Hematopoietic multipotent progenitor cell (in vitro differentiated cells): ENCODE measurements around the gene SCAF4. TPM values are rescaled to one million over a fixed set of nuclear protein-coding genes. Genes with fewer than 3 reads are reported as not detected.
"Not testable (repeated sequence)": the region's sequence is repeated elsewhere in the genome, so short reads cannot be mapped to it uniquely, and the experiment has no call there.

Source experiments
- DNase-seq, 3 donors: peaks; one replicate each; pipeline ENCODE4 v3.0.0-alpha.2; 2011 to 2015; ENCODE audit warnings: low read depth in 2 of 3, low spot score in 2 of 3
- small RNA-seq: library from RNA; depleted of rRNA; stranded (forward); fragments of <200 nt; gene quantifications from one replicate; pipeline ENCODE3, GENCODE V24; 2012
- total RNA-seq: library from RNA; depleted of rRNA; stranded (reverse); fragments of >200 nt; gene quantifications from one replicate; pipeline ENCODE4 v1.2.3, GENCODE V29; 2012

Gene SCAF4
- total RNA-seq, 1 donor: 15.3 TPM

DNA sequence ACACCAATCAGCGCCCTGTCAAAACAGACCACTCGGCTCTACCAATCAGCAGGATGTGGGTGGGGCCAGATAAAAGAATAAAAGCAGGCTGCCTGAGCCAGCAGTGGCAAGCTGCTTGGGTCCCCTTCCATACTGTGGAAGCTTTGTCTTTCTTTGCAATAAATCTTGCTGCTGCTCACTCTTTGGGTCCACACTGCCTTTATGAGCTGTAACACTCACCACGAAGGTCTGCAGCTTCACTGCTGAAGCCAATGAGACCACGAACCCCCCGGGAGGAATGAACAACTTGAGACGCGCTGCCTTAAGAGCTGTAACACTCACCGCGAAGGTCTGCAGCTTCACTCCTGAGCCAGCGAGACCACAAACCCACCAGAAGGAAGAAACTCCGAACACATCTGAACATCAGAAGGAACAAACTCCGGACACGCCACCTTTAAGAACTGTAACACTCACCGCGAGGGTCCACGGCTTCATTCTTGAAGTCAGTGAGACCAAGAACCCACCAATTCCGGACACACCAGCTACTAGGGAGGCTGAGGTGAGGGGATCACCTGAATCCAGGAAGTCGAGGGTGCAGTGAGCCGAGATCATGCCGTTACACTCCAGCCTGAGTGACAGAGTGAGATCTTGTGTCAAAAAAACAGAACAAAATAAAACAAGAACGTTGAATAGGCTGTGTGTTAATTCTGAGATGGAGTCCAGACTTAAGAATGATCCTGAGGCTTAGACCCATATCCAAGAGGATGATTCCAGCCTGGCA lies 76.9 kb downstream of the SCAF4 start:
- DNase-seq: peak in 1 of 3 donors; percentile 17

DNA sequence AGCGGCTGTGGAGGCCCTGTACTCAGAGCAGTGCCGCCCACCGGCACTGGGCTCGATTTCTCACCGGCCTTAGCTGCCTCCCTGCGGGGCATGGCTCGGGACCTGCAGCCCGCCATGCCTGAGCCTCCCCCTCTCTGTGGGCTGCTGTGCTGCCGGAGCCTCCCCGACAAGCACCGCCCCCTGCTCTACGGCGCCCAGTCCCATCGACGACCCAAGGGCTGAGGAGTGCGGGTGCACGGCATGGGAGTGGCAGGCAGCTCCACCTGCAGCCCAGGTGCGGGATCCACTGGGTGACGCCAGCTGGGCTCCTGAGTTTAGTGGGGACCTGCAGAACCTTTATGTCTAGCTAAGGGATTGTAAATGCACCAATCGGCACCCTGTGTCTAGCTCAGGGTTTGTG lies 77.6 kb downstream of the SCAF4 start:
- DNase-seq: no peak

DNA sequence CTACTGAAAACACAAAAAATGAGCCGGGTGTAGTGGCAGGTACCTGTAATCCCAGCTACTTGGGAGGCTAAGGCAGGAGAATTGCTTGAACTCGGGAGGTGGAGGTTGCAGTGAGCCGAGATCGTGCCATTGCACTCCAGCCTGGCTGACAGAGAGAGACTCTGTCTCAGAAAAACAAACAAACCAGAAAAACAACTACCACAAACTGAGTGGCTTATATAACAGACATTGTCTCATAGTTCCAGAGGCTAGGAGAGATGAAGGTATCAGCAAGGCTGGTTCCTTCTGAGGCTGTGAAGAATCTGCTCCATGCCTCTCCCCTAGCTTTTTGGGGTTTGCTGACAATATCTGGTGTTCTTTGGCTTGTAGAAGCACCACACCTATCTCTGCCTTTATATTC lies 80.4 kb downstream of the SCAF4 start:
- not testable (repeated sequence) for DNase-seq

DNA sequence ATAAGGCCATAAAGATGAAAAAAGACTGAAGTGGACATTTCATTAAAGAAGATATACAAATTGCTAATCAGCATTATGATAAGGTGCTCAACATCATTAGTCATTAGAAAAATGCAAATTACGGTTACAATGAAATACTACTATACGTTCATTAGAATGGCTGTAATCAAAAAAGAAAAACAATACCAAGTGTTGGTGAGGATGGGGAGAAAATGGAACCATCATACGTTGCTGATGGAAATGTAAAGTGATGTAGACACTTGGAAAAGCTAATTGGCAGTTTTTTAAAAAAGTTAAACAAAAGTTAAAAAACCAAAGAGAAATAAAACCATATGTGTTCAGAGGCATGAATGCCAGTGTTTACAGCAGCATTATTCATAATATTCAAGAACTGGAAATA lies 81.0 kb downstream of the SCAF4 start:
- no peak for DNase-seq

DNA sequence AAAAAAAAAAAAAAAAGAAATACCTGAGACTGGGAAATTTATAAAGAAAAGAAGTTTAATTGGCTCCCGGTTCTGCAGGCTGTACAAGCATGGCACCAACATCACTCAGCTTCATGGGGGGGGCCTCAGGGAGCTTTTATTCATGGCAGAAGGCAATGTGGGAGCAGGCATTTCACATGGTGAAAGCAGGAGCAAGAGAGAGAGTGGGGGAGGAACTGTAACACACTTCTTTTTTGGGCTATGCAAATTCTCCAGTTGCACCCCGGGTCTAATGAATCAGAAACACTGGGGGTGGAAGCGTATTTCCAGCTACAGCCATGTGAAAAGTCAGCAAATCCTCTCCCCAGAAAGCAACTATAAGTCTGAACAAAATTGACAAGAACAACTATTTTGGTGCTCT lies 84.3 kb downstream of the SCAF4 start:
- no peak for DNase-seq

DNA sequence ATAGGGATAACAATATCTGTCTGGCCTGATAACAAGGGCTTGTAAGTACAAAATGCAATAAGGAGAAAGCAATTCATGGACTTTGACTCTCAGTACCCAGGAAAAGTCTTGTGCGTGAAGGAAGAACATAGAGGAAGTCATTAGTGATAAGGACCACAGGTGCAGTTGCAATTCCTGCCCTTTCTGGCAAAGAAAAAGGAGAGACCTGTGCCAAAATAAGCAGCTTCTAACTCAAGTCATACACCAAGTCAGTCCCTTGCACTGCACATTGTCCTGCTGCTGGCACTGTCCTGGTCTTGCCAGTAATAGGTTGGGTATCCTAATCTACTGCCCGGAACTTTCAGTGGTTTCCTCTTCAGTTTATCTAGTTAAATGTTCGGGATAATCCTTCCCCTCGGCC lies 87.3 kb downstream of the SCAF4 start:
- no peak for DNase-seq

DNA sequence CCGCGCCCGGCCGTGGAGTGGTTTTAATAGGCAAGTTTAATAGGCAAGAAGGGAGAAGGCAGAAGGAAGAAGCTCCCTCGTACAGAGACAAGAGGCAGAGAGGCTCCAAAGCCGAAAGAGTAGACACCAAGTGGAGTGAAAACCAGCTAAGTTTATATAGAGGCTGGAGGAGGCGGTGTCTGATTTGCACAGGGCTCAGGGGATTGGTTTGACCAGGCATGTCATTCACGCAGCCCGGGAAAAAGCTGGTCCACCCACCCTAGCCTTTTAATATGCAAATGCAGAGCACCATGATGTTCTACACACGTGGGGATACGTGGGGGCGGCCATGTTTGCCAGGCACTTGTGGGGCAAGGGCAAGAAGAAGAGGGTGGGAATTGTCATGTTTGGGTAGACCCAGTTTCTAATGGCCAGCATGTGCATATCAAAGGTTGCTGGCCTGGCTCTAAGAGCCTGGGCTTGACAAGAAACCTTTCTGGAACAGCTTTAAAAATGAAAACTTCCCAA lies 90.4 kb downstream of the SCAF4 start:
- DNase-seq: no peak

DNA sequence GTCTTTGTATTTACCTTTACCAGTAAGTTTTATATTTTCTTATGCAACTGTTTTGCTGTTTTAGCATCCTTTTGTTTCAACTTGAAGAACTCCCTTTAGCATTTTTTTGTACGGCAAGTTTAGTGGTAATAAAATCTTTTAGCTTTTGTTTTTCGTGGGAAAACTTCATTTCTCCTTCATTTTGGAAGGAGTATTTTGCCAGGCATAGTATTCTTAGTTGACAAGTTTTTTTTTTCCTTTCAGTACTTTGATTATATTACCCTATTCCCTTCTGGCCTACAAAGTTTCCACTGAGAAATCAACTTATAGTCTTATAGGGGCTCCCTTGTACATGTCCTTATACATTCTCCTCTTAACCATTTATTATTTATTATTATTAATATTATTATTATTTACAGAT lies 95.0 kb downstream of the SCAF4 start:
- no peak for DNase-seq

DNA sequence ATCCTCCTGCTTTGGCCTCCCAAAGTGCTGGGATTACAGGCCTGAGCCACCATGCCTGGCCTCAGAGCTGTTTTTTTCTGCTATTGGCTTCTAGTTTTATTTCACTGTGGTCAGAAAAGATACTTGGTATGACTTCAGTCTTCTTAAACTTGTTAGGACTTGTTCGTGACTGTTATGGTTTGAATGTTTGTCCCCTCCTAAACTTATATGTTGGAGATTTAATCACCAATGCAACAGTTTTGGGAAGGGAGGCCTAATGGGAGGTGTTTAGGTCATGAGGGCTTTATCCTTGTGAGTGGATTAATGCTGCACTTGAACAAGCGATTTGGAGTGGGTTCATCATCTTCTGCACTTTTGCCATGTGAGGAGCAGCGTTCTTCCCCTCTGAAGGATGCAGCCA lies 96.9 kb downstream of the SCAF4 start:
- no peak for DNase-seq

DNA sequence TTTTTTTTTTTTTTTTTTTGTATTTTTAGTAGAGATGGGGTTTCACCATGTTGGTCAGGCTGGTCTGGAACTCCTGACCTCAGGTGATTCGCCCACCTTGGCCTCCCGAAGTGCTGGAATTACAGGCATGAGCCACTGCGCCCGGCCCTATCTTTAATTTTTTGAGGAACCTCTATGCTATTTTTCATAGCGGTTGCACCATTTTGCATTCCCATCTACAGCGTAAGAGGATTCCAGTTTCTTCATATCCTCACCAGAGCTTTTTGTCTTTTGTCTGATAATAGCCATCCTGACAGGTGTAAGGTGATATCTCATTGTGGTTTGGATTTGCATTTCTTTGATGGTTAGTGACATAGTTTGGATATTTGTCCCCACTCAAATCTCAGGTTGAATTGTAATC lies 100.0 kb downstream of the SCAF4 start:
- not testable (repeated sequence) for DNase-seq

DNA sequence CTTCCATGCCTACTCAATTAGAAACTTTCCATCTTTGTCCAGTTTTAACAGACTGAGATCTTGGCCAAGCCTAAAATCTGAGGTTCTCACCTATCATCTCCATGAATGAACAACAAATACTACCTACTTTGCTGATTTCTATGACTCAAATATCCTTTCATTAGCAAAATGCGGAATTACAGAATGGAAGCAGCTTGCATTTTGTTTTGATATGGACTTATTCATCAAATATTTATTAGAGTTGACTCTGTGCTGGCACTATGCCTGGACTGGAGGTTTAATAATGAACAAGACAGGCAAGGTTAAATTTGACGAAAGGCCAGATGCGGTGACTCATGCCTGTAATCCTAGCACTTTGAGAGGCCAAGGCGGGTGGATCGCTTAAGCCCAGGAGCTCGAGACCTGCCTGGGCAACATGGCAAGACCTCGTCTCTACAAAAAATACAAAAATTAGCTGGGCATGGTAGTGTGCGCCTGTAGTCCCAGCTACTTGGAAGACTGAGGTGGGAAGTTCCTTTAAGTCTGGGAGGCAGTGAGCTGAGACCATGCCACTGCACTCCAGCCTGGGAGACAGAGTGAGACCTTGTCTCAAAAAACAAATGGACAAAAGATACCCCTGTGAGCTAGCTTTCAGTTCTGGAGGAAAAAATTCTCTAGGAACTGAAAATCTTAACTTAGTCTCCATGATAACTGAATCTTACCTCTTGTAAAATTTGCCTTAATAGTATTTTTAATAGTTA lies 101.8 kb downstream of the SCAF4 start:
- DNase-seq: no peak

DNA sequence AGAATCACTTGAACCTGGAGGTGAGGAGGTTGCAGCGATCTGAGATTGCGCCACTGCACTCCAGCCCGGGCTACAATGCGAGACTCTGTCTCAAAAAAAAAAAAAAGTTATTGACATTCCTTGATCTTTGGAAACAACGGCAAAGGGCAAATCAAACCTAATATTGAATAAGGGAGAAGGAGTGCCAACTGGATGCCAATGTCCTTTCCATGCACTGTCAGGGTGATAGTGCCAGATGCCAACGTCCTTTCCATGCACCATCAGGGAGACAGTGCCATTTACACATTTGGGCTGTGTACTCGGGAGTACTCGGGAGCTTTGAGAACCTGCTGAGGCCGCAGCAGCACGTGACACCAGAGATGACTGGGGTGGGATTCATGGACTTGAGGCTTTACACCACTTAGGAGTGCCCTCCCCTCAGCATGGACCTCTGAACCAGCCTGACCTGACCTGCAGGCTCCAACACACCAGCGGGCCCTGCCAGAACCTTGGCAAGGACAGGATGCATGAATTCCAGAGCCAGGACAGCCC lies 106.9 kb downstream of the SCAF4 start:
- DNase-seq: no peak

DNA sequence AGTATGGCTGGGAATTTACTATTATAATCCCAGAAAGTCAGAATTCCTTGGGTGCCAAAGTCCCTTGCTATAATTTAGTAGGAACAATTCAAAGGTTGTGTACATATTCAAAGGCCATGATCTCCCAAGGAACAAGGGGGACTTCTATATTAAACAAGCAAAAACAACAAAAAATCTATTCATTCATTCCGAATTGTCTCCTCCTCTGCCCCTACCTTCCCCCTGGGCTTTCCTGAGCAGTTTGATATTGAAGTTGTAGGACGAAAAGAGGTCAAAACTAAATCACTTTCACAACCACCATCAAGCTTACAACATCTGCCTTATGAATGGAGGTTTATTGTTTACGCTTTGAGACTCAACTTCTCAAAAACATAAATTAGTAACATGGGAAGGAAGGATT lies 107.7 kb downstream of the SCAF4 start:
- no peak for DNase-seq

DNA sequence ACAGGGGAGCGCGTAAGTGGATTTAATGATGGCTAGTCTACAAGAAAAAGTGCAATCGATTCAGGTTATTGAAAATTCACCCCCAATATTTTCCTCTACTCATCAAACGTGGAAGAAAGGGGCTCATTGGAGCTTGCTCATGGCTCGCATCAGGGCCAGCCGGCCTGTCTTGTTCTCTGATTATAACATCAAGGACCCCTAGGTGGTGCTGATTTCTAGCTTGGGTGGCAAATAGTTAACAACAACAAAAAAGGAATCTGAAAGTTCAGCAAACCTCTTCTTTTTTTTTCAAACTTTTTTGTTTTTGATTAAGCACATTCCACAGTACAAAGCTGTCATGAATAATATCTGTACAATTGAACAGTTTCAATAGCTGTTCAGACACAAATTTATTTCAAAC lies 108.3 kb downstream of the SCAF4 start:
- peak in 1 of 3 donors; percentile 18 for DNase-seq

DNA sequence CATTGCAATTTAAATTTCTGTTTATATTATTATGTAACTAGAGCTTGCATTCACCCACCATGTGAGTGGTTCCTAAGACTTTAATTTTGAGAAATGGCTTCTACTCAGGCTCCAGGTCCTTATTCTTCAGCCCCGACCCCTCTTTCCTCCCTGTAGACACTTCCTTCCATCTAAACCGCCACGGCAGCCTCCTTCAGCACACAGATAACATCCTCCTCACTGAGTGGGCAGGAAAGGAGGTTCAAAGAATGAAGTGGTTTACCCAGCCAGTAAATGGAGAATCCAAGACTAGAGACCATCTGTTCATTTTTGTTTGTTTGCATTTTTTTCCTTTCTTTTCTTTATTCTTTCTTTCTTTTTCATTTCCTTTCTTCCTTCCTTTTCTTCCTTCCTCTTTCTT lies 109.5 kb downstream of the SCAF4 start:
- no peak for DNase-seq

Small RNA genes lying within 50 kb of the gene (small RNA-seq; reads per million reads assigned to genes)
- not detected for gene RF01241

Other genes with a start within 250 kb of the SCAF4 start
- 130 TPM for gene SOD1, start 72.4 kb downstream of the SCAF4 start, total RNA-seq
- gene HUNK, start 140.9 kb upstream of the SCAF4 start, total RNA-seq: not detected